HG03575 (cell line): Measurements from ENCODE around the gene NRM.
A peak's percentile ranks its signal among the peaks of the same experiment; 100 is the strongest.
"Not testable (repeated sequence)": the region's sequence is repeated elsewhere in the genome, so short reads cannot be mapped to it uniquely, and the experiment has no call there.

ENCODE experiments used
- ATAC-seq: cut with Tn5 transposase; IDR thresholded peaks from one replicate; pipeline ENCODE4 v1.9.1; 2021; ENCODE audit not compliant: unreplicated experiment, insufficient number of reproducible peaks, low FRiP score; ENCODE audit errors: extremely low read depth

Gene NRM

GRCh38 chr6:30721198-30722024, 30.6 kb upstream of the NRM start:
- no peak for ATAC-seq

- ATAC-seq = no peak
Measured at GRCh38 chr6:30720738-30721197, 30.0 kb upstream of the NRM start.

GRCh38 chr6:30719791-30720737, 29.3 kb upstream of the NRM start, which contains the start of gene TUBB:
Gene TUBB, plus strand, starts transcription at chr6:30720352. Its CDS starts 155 bp downstream, at chr6:30720507.
- ATAC-seq = no peak

GRCh38 chr6:30719356-30719755, 28.6 kb upstream of the NRM start:
- ATAC-seq = no peak

- ATAC-seq = not testable (repeated sequence)
Measured at GRCh38 chr6:30717845-30718720, 27.3 kb upstream of the NRM start.

GRCh38 chr6:30717129-30717844, 26.5 kb upstream of the NRM start, which contains the start of gene MDC1:
Gene MDC1, minus strand, starts transcription at chr6:30717281. Its CDS starts 2,106 bp downstream, at chr6:30715175.
- ATAC-seq = peak; percentile 34

GRCh38 chr6:30716879-30717128, 26.0 kb upstream of the NRM start:
- no peak for ATAC-seq

GRCh38 chr6:30714263-30714662, 23.5 kb upstream of the NRM start:
- ATAC-seq = no peak

- no peak for ATAC-seq
Measured at GRCh38 chr6:30712441-30712945, 21.7 kb upstream of the NRM start.

GRCh38 chr6:30711758-30712380, 21.1 kb upstream of the NRM start:
- no peak for ATAC-seq

GRCh38 chr6:30709101-30709868, 18.5 kb upstream of the NRM start:
- no peak for ATAC-seq

GRCh38 chr6:30707281-30707850, 16.6 kb upstream of the NRM start:
- ATAC-seq = no peak

GRCh38 chr6:30705620-30706019, 14.8 kb upstream of the NRM start:
- no peak for ATAC-seq

- no peak for ATAC-seq
Measured at GRCh38 chr6:30703821-30704220, 13.0 kb upstream of the NRM start.

- no peak for ATAC-seq
Measured at GRCh38 chr6:30703011-30703410, 12.2 kb upstream of the NRM start.

- no peak for ATAC-seq
Measured at GRCh38 chr6:30700340-30700739, 9.6 kb upstream of the NRM start.

GRCh38 chr6:30696432-30696831, 5.6 kb upstream of the NRM start:
- ATAC-seq = no peak
